ENCODE data around the gene VPS4B.
A peak's percentile ranks its signal among the peaks of the same experiment; 100 is the strongest.

Gene VPS4B

GRCh38 chr18:63444580-63444979, 22.3 kb upstream of the VPS4B start:
- TF ChIP-seq CTCF (IDR thresholded peaks at IDR 0.05), result no peak

DNA sequence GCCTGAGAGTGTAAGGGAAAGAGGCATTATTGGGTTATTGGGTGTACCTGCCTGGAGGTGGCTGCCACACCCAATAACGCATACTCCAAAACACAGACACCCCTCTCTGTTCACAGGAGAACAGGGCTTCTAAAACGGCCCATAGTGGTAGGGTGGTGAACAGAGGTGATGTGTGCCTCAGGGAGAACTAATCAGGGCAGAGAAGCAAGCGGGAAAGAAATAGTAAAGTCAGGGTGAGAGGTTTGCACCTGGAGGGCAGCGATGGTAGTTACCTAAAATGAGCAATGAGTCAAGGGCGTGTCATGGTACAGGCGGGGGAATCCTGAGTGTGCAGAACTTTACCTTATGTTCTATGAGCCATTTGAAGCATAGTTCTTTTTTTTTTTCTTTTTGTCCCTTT, 21.6 kb upstream of the VPS4B start:
- TF ChIP-seq CTCF (IDR thresholded peaks at IDR 0.05), result no peak

- TF ChIP-seq CTCF (IDR thresholded peaks at IDR 0.05), result no peak
Observed at GRCh38 chr18:63440881-63441280, 18.6 kb upstream of the VPS4B start.

- no peak for TF ChIP-seq CTCF (IDR thresholded peaks at IDR 0.05)
Observed at GRCh38 chr18:63440219-63440618, 17.9 kb upstream of the VPS4B start.

DNA sequence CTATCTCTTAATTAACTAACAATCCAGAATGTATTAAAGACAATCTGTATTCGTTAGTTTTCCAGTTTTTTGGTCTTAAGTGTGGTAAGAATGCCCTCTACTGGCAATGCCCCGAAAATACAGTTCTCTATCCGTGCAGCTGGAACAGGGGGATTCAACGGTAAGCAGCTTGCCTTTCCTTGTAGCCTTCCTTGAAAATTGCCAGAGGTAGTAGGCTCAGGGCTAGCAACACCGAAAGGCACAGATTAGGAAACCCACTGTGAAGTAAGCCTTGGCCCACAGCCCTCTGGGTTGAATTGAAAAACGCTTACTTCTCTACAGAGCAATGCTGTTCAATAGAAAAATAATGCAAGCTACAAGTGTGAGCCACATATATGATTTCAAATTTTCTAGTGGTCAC, 17.1 kb upstream of the VPS4B start:
- TF ChIP-seq CTCF (IDR thresholded peaks at IDR 0.05), result peak; percentile 79

GRCh38 chr18:63438181-63438580, 15.9 kb upstream of the VPS4B start:
- no peak for TF ChIP-seq CTCF (IDR thresholded peaks at IDR 0.05)

DNA sequence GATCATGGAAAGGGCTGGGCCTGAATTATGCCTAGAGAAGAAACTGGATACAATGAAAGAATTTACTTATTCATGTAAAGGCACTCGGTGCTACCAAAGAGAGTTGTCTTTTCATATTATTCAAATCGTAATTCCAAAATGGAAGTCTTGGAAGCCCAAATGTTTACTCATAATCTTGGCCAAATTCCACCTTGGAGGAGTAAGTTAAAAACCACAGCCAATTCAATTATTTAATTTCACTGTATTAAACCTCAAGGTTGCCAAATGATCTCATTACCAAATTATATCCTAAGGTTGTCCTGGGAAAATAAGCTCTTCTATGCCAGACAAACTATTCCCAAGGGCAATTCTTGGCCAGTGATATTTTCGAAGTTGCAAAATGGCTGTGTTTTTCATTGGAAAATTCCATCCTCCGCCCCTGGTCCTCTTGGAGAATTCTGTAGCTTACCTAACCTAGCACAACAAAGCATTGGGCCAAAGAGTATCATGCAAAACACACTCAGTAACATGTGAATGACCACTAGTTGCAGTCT, 11.1 kb upstream of the VPS4B start:
- no peak for TF ChIP-seq CTCF (IDR thresholded peaks at IDR 0.05)

DNA sequence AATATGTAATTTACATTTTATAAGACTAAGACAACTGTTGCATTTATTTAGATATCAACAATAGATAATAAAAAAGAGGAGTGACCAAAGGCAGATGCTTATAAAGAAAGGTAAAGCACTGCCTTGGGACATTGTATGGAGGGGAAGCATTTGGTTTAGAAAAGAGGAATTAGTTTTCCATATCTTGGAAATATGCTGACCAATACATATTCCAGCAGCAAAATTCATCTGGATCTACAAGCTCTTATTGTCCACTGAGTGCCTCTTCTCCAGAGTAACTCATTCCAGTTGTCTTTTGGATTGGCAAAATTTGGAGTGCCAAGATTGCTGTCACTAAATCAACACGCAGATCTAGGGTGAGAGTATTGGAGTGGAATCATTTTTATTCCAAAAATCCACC, 8.9 kb upstream of the VPS4B start:
- TF ChIP-seq CTCF (IDR thresholded peaks at IDR 0.05), result no peak
